ENCODE data around the gene GNG13. TPM values are rescaled to one million over a fixed set of nuclear protein-coding genes. Genes with fewer than 3 reads are reported as not detected.

Gene GNG13
- not detected in 2 replicates for total RNA-seq (2022)
- Bru-seq, nascent RNA: not detected
- BruChase-seq, experiment 1, labeled RNA remaining after a 2-hour chase: not detected
- BruChase-seq, experiment 2, labeled RNA remaining after a 6-hour chase: not detected
- long read RNA-seq: 0 reads

- no TSS peak for BruUV-seq (replicated peaks)
- Histone ChIP-seq H3K4me3 (ENCODE audit: low read depth, low read length) (peak within 1 kb of the TSS; percentile 26), H3K36me3 (ENCODE audit: control insufficient read depth, insufficient read depth, low read length) (no peaks in the 10 kb centered on the region), H3K4me1 (peaks cover 9% of the 10 kb centered on the region), H3K9me3 (no peaks in the 10 kb centered on the region), H3K27me3 (replicated peaks; ENCODE audit: control insufficient read depth, insufficient read depth, low read length) (no peaks in the 10 kb centered on the region)
- H3K4me1 Mint-ChIP-seq (ENCODE audit: low read depth, unreplicated experiment): no peaks in the 10 kb centered on the region
- H3K4me3 Mint-ChIP-seq (ENCODE audit: unreplicated experiment): no peak within 1 kb of the TSS
- H3K27ac Mint-ChIP-seq (ENCODE audit: unreplicated experiment): no peak within 1 kb of the TSS
- no peaks in the 10 kb centered on the region for H3K27me3 Mint-ChIP-seq (ENCODE audit: insufficient read depth, unreplicated experiment)
- ChIA-PET POLR2A (interaction anchor here (0.5 kb wide), 1 partner anchor 43 kb away, joined by 4 read pairs; no protein-coding TSS in a partner anchor), CTCF (interaction anchor here (0.6 kb wide), 3 partner anchors 32 to 76 kb away, joined by 3 to 12 read pairs (median 6); no protein-coding TSS in a partner anchor)
- intact Hi-C loops (cut with micrococcal nuclease; ENCODE audit: unreplicated experiment): no loop called here
- no peaks in the 10 kb centered on the region for H3K9me3 Mint-ChIP-seq (ENCODE audit: unreplicated experiment)
- peaks cover 42% of the 10 kb centered on the region for H3K36me3 Mint-ChIP-seq (ENCODE audit: insufficient read depth, unreplicated experiment)
- no peak for TF ChIP-seq CTCF (IDR thresholded peaks at IDR 0.05; ENCODE audit: insufficient read depth in 1 of 2, low read depth in 1 of 2, low read length in 1 of 2, severe bottlenecking in 1 of 2, unreplicated experiment in 1 of 2)
- DNase-seq: peak in 1 of 2 experiments; percentile 52
These were observed at the start of gene GNG13 for GRCh38 chr16:799948-800833. Gene GNG13, minus strand, starts transcription at chr16:800734. Its CDS starts 1,657 bp downstream, at chr16:799077.

GRCh38 chr16:848510-849253 is 48.1 kb upstream of the GNG13 start:
- H3K27me3 Mint-ChIP-seq (ENCODE audit: insufficient read depth, unreplicated experiment): peaks cover 3% of the 10 kb centered on the region
- H3K36me3 Mint-ChIP-seq (ENCODE audit: insufficient read depth, unreplicated experiment): peaks cover 15% of the 10 kb centered on the region
- no TSS peak for BruUV-seq (replicated peaks)
- TF ChIP-seq CTCF (IDR thresholded peaks at IDR 0.05; ENCODE audit: insufficient read depth in 1 of 2, low read depth in 1 of 2, low read length in 1 of 2, severe bottlenecking in 1 of 2, unreplicated experiment in 1 of 2): no peak
- no peaks in the 10 kb centered on the region for H3K27me3 ChIP-seq (replicated peaks; ENCODE audit: control insufficient read depth, insufficient read depth, low read length)
- no peaks in the 10 kb centered on the region for H3K9me3 Mint-ChIP-seq (ENCODE audit: unreplicated experiment)
- DNase-seq: no peak
- H3K9me3 ChIP-seq: no peaks in the 10 kb centered on the region; the same call in 1 of the 2 replicates
- ChIA-PET POLR2A (no interaction called here), CTCF (no interaction called here)
- intact Hi-C loops (cut with micrococcal nuclease; ENCODE audit: unreplicated experiment): no loop called here
- no peaks in the 10 kb centered on the region for H3K36me3 ChIP-seq (ENCODE audit: control insufficient read depth, insufficient read depth, low read length)
- H3K4me3 Mint-ChIP-seq (ENCODE audit: unreplicated experiment): no peak overlapping the region
- H3K4me3 ChIP-seq (ENCODE audit: low read depth, low read length): no peak overlapping the region
- H3K4me1 Mint-ChIP-seq (ENCODE audit: low read depth, unreplicated experiment): no peaks in the 10 kb centered on the region
- H3K27ac Mint-ChIP-seq (ENCODE audit: unreplicated experiment): no peak overlapping the region
- no peaks in the 10 kb centered on the region for H3K4me1 ChIP-seq

Data from Caco-2 (cell line).